ENCODE measurements around the gene CD19. TPM values are rescaled to one million over a fixed set of nuclear protein-coding genes. Genes with fewer than 3 reads are reported as not detected.

Gene CD19
- total RNA-seq, 2 experiments from 2014 or later: 2.1 to 2.6 TPM

Other genes with a start within 250 kb of the CD19 start
- 100 to 1,000 TPM; 825 to 930 TPM for gene EIF3C, start 220.5 kb upstream of the CD19 start, total RNA-seq
- gene NPIPB9, start 180.2 kb upstream of the CD19 start, total RNA-seq: 1 to 10 TPM; 1.6 to 1.8 TPM
- 100 to 1,000 TPM; 296 to 308 TPM for gene ATXN2L, start 109.0 kb upstream of the CD19 start, total RNA-seq
- 100 to 1,000 TPM; 360 to 382 TPM for gene TUFM, start 85.6 kb upstream of the CD19 start, total RNA-seq
- 10 to 100 TPM; 33.8 to 34.7 TPM for gene SH2B1, start 68.1 kb upstream of the CD19 start, total RNA-seq
- gene ATP2A1, start 53.5 kb upstream of the CD19 start, total RNA-seq: 1 to 10 TPM; 2.0 to 2.8 TPM
- 10 to 100 TPM; 11.4 to 12.5 TPM for gene RABEP2, start 6.7 kb upstream of the CD19 start, total RNA-seq
- 10 to 100 TPM; 65.6 to 74.4 TPM for gene NFATC2IP, start 19.0 kb downstream of the CD19 start, total RNA-seq
- gene SPNS1, start 42.8 kb downstream of the CD19 start, total RNA-seq: 10 to 100 TPM; 24.4 to 26.3 TPM
- 100 to 1,000 TPM; 159 to 175 TPM for gene LAT, start 53.1 kb downstream of the CD19 start, total RNA-seq

Data from activated naive CD8-positive, alpha-beta T cell treated with anti-CD3 and anti-CD28 coated beads for 36 hours (primary cell).